ENCODE measurements around the gene FBXO41.

The FBXO41 gene

DNA sequence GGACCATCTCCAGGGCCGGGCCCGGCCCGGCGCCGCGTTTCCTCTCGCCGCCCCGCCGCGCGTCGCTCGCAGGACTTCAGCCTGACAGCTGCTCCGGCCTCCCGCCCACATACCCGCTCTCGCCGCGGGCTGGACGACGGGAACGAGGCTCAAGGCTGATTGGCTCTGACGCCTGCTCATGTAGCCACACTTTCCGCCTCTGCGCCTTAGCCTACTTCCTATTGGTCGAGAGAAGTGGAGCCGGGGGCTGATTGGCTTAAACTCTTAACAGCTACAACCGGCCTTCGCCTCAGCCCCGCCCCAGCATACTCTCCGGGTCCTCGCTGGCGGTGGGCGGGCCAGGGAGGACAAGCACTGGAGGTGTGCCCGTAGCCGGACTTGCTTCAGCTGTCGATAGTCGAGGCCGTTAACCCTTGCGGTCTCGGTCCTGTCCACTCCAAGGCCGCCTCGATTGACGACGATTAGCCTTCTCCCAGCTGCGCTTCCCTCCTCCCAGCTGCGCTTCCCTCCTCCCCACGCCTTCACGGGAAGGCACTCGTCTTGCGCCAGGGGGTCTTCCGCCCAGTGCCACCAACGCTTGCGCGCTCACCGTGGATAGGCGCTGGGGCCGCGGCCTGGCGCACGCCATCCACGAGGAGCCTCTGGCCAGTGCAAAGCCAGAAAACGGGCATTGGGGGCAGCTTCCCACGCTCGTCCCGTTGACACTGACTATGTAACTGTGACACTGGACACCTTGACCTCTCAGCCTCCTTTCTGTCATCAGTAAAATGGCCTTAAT, 50.9 kb downstream of the FBXO41 start, which contains the start of gene PRADC1:
PRADC1 (minus strand) TSS at position 86 of the 778 bp plus-strand sequence; CDS start at position 7, 79 bp downstream.
- Histone ChIP-seq H3K4me1 (ENCODE audit: insufficient read depth, insufficient read length) (peaks cover 4% of the 10 kb centered on the region), H3K4me3 (ENCODE audit: insufficient read length, low read depth) (peak within 1 kb of the TSS; percentile 94), H3K27me3 (ENCODE audit: insufficient read depth, insufficient read length) (no peaks in the 10 kb centered on the region), H3K9ac (ENCODE audit: insufficient read length, low read depth) (peak within 1 kb of the TSS; percentile 100), H3K36me3 (ENCODE audit: insufficient read depth, insufficient read length, low read length) (peaks cover 39% of the 10 kb centered on the region), H3K9me3 (ENCODE audit: insufficient read depth, low read length) (no peaks in the 10 kb centered on the region)
- TF ChIP-seq SUZ12 (IDR thresholded peaks at IDR 0.05; ENCODE audit: extremely low read depth, insufficient read depth, insufficient read length) (no peak), YY1 (IDR thresholded peaks at IDR 0.05; ENCODE audit: insufficient read depth, insufficient read length) (no peak), ZNF274 (IDR thresholded peaks at IDR 0.05; ENCODE audit: low read depth, low read length) (no peak)
- DNase-seq (ENCODE audit: low read depth, low spot score): peak; percentile 99

DNA sequence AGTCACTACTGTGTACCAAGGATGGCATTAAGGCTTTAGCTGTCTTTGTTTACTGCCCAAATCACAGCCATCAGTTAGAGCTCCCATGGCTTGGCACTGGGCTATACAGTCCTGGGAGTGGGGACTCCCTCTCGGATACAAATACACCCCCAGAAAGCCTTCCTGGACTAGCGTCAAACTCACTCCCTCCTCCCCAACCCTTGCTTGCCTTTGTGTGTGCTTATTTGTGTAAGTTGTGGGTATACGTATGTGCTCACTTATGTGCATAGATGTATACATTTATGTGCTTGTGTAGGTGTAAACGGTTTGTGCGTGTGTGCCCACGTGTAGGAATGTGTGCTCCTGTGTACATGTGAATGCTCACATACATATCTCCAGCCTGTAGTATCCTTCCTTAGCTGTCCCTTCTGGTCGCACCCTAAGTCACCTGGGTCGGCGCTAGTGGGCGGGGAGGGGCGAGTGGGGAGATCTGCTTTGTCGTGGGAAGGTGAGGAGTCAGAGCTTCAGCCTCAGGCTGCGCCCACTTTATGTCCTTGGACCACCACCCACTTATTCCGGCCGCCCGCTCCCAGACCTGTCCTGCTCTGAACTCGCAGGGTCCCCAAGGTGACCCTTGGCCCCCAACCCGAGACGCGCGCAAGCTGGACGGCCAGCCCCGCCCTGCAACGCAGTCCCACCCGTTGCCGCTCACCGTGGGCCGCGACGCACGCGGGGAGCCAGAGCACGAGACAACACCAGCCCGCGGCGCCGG, 51.7 kb downstream of the FBXO41 start:
- peak overlapping the region; percentile 58 for H3K4me3 ChIP-seq (ENCODE audit: insufficient read length, low read depth)
- DNase-seq (ENCODE audit: low read depth, low spot score): no peak
- H3K9ac ChIP-seq (ENCODE audit: insufficient read length, low read depth): peak overlapping the region; percentile 77

GRCh38 chr2:73228631-73229030, 55.6 kb downstream of the FBXO41 start:
- no peaks in the 10 kb centered on the region for H3K9me3 ChIP-seq (ENCODE audit: insufficient read depth, low read length)
- no peaks in the 10 kb centered on the region for H3K4me1 ChIP-seq (ENCODE audit: insufficient read depth, insufficient read length)
- H3K27me3 ChIP-seq (ENCODE audit: insufficient read depth, insufficient read length): no peaks in the 10 kb centered on the region
- no peak overlapping the region for H3K9ac ChIP-seq (ENCODE audit: insufficient read length, low read depth)
- no peak for DNase-seq (ENCODE audit: low read depth, low spot score)
- peaks cover 47% of the 10 kb centered on the region for H3K36me3 ChIP-seq (ENCODE audit: insufficient read depth, insufficient read length, low read length)
- H3K4me3 ChIP-seq (ENCODE audit: insufficient read length, low read depth): no peak overlapping the region
- no peak for TF ChIP-seq YY1 (IDR thresholded peaks at IDR 0.05; ENCODE audit: insufficient read depth, insufficient read length)

More for the DNA sequence above, 51.7 kb downstream of the FBXO41 start:
- Histone ChIP-seq H3K36me3 (ENCODE audit: insufficient read depth, insufficient read length, low read length) (peaks cover 40% of the 10 kb centered on the region), H3K4me1 (ENCODE audit: insufficient read depth, insufficient read length) (peaks cover 4% of the 10 kb centered on the region), H3K9me3 (ENCODE audit: insufficient read depth, low read length) (no peaks in the 10 kb centered on the region), H3K27me3 (ENCODE audit: insufficient read depth, insufficient read length) (no peaks in the 10 kb centered on the region)
- TF ChIP-seq ZNF274 (IDR thresholded peaks at IDR 0.05; ENCODE audit: low read depth, low read length) (no peak), SUZ12 (IDR thresholded peaks at IDR 0.05; ENCODE audit: extremely low read depth, insufficient read depth, insufficient read length) (no peak), YY1 (IDR thresholded peaks at IDR 0.05; ENCODE audit: insufficient read depth, insufficient read length) (no peak)

DNA sequence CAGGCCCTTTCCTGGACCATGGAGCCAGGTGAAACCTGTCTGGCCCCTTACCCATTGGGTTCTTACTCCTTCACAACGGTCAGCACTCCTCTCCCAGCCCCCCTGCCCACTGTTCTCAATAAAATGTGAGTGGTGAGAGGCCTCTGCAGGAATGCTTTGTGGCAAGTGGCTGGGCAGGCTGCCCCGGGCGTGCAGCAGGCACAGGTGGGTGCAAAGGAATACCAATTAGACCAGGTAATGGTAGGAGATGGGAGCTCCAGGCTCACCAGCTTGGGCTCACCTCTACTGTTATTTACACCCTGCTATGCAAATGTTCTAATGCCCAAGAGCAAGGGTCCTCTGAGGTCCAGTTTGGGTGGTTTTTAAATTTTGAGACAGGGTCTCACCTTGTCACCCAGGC, 57.2 kb downstream of the FBXO41 start:
- H3K27me3 ChIP-seq (ENCODE audit: insufficient read depth, insufficient read length): no peaks in the 10 kb centered on the region

GRCh38 chr2:73225513-73226360, 58.5 kb downstream of the FBXO41 start:
- Histone ChIP-seq H3K36me3 (ENCODE audit: insufficient read depth, insufficient read length, low read length) (peaks cover 76% of the 10 kb centered on the region), H3K9me3 (ENCODE audit: insufficient read depth, low read length) (no peaks in the 10 kb centered on the region), H3K9ac (ENCODE audit: insufficient read length, low read depth) (no peak overlapping the region), H3K27me3 (ENCODE audit: insufficient read depth, insufficient read length) (no peaks in the 10 kb centered on the region), H3K4me3 (ENCODE audit: insufficient read length, low read depth) (no peak overlapping the region), H3K4me1 (ENCODE audit: insufficient read depth, insufficient read length) (no peaks in the 10 kb centered on the region)
- TF ChIP-seq SUZ12 (IDR thresholded peaks at IDR 0.05; ENCODE audit: extremely low read depth, insufficient read depth, insufficient read length) (no peak), YY1 (IDR thresholded peaks at IDR 0.05; ENCODE audit: insufficient read depth, insufficient read length) (no peak), ZNF274 (IDR thresholded peaks at IDR 0.05; ENCODE audit: low read depth, low read length) (no peak)
- no peak for DNase-seq (ENCODE audit: low read depth, low spot score)

More for the DNA sequence above, 57.2 kb downstream of the FBXO41 start:
- Histone ChIP-seq H3K4me3 (ENCODE audit: insufficient read length, low read depth) (no peak overlapping the region), H3K4me1 (ENCODE audit: insufficient read depth, insufficient read length) (no peaks in the 10 kb centered on the region), H3K9ac (ENCODE audit: insufficient read length, low read depth) (no peak overlapping the region), H3K9me3 (ENCODE audit: insufficient read depth, low read length) (no peaks in the 10 kb centered on the region), H3K36me3 (ENCODE audit: insufficient read depth, insufficient read length, low read length) (peaks cover 63% of the 10 kb centered on the region)
- no peak for DNase-seq (ENCODE audit: low read depth, low spot score)
- TF ChIP-seq SUZ12 (IDR thresholded peaks at IDR 0.05; ENCODE audit: extremely low read depth, insufficient read depth, insufficient read length) (no peak), ZNF274 (IDR thresholded peaks at IDR 0.05; ENCODE audit: low read depth, low read length) (no peak), YY1 (IDR thresholded peaks at IDR 0.05; ENCODE audit: insufficient read depth, insufficient read length) (no peak)

DNA sequence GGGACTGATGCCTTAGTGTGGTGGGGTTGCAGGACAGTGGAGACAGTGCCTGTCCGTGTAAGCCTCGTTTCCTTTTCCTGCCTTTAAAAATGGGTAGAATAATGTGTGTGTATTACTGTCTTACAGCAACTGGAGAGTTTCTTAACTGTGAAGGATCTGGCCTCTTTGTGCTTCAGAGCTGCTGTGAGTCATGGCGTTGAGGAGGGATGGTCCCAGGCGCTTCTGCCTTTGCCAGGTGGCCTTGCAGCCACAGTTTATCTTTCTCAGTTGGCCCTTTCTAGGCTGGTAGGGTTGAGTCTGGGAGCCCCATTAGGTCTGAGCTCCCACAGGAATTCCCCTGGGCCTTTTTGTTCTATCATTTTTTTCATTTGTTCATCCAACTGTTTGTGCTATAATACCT, 60.5 kb downstream of the FBXO41 start:
- peaks cover 92% of the 10 kb centered on the region for H3K36me3 ChIP-seq (ENCODE audit: insufficient read depth, insufficient read length, low read length)
- DNase-seq (ENCODE audit: low read depth, low spot score): no peak
- no peaks in the 10 kb centered on the region for H3K27me3 ChIP-seq (ENCODE audit: insufficient read depth, insufficient read length)
- H3K9me3 ChIP-seq (ENCODE audit: insufficient read depth, low read length): no peaks in the 10 kb centered on the region
- H3K4me3 ChIP-seq (ENCODE audit: insufficient read length, low read depth): no peak overlapping the region
- H3K9ac ChIP-seq (ENCODE audit: insufficient read length, low read depth): no peak overlapping the region
- H3K4me1 ChIP-seq (ENCODE audit: insufficient read depth, insufficient read length): no peaks in the 10 kb centered on the region
- TF ChIP-seq SUZ12 (IDR thresholded peaks at IDR 0.05; ENCODE audit: extremely low read depth, insufficient read depth, insufficient read length): no peak
- TF ChIP-seq YY1 (IDR thresholded peaks at IDR 0.05; ENCODE audit: insufficient read depth, insufficient read length): no peak
- TF ChIP-seq ZNF274 (IDR thresholded peaks at IDR 0.05; ENCODE audit: low read depth, low read length): no peak

Data from NT2/D1 (cell line).